AG08396 (cell line): ENCODE data around the gene CCNB1IP1.
A peak's percentile ranks its signal among the peaks of the same experiment; 100 is the strongest.
"Not testable (repeated sequence)": the region's sequence is repeated elsewhere in the genome, so short reads cannot be mapped to it uniquely, and the experiment has no call there.

Experiments used
- DNase-seq: peaks from one replicate; pipeline ENCODE4 v3.0.0; 2012; ENCODE audit warnings: low spot score, mixed read lengths

CCNB1IP1 gene

DNA sequence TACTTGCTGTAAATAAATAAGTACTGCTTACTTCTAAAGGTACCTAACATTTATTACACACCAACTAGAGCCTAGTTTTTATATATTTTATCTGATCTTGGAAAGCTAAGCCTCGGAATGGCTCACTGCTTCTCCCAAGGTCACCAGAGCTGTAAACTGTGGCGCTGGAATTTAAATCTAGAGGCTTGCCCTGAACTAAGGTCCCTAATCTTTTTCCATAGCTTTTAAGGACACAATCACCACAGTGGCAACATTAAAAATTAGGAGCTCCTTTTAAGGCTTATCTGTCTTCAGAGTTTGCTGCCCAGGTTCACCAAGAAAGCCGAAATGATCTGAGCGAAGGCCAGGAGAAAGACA is 670 bp downstream of the CCNB1IP1 start:
- no peak for DNase-seq

DNA sequence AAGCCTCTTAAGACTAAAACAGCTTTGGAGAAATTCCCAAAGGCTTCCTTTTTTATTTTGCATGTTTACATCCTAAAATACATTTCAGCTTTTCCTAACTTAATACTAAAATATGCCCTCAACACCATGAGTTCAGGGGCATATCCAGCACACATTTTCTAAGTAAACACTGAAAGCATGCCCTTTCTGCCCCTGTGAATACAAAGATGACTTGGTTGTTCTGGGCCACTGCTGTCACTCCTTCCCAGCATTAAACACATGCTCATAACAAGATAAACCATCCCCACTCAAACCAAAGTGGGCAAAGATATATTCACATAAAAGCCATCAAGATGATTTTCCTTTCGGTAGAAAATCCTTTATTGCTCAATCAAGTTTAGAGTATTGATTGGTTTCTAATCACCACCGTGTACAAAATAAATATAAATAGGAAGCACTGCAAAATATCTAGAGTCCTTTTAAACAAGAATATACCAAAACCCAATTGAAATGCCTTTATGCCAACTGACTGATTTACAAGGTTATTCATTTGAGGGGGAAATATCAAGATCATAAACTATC is 1.9 kb downstream of the CCNB1IP1 start:
- DNase-seq = no peak

DNA sequence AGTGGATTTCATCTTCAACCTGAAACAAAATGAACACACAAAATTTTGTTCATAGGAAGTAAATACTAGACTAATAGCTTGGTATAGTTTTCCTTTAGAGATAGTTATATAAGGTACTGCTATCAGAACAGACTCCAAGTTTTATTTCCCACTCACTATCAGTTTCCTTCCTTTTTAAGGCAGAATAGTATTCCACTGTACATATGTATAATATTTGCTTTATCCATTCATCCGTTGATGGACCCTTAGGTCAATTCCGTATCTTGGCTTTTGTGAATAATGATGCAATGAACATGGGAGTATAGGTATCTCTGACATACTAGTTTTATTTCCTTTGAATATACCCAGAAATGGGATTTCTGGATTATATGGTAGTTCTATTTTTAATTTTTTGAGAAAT is 3.7 kb downstream of the CCNB1IP1 start:
- DNase-seq = no peak

DNA sequence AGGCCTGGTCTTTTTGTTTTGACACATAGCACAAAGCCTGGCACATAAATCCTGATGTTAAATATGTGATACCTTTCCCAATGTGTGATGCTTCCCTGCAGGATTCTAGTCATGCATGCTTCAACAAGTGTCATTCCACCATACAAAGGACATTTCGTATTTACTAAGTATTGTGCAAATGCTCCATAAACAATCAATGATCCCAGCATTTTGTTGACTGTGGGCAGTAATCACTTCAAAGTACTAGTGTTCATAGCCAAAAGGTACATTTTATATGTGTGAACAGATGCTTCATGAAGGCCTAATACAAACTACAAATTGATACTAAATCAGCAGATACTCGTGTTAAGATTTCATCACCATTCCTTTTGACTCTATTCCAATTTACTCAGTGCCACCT is 4.4 kb downstream of the CCNB1IP1 start:
- DNase-seq = no peak

DNA sequence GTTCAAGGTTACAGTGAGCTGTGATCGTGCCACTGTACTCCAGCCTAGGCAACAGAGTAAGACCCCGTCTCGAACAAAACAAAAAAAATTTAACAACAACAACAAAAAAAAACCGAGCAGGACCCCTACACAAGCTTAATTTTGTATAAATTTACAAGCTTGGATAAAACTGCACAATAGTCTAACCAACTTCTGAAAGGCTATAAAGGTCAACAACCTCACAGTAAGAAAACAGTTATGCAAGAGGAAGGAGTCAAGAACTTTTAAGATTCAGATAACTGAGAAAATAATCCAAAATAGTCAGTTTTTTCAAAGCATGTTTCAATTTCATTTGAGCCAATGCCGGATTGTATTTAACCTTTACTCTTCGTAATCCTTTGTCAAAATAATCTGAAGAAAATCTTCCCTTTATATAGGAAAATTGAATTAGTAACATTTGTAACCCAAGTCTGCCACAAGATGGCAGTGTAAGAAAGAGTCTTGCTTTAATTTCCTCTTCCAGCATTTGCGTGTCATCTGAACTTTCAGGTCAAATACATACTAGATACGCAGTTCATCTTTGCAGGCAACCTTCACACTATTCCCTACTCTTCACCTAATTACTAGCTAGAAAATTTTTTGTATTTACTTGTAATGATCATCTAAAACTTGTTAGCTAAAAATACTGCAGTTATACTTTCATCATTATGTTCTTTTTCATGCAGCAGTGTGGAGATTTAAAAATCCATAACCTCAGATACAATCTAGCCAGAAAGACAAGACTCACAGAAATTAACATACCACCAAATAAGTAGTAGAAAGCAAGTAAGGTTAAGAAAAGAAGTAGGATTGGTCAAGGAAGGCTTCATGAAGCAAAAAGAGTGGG is 5.8 kb downstream of the CCNB1IP1 start:
- peak; percentile 47 for DNase-seq

DNA sequence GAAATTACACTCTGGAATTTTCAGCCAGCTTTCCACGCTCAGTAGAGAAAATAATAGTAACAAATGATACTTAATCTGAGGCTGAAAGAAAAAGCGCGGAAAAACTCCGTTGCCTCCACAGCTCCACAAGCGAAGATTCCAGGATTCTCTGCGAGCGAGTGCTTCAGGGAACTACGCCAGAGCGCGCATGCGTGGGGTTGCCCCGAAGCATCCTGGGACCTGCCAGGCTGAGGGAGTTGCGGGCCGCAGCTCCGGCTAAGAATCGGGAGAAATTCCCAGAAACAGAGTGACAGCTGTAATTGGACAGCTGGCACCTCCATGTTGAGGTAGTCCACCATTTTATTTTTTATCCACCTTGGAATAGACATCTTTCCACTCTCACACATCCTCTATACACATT is 15.4 kb downstream of the CCNB1IP1 start:
- no peak for DNase-seq

DNA sequence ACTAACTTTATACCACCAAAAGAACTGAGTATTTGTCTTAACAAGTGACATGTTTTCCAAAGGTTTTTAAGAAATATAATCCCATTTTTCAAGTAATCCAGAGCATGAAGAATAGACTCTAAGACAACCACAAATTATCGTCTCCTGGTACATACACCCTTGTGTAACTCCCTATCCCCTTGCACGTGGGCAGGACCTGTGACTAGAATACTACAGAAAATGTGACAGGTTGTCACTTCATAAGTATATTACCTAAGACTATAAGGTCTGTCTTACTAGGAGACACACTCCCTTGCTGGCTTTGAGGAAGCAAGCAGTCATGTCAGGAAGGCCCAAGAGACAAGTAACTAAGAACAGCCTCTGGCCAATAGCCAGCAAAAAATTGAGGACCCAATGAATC is 19.1 kb downstream of the CCNB1IP1 start:
- DNase-seq = no peak

DNA sequence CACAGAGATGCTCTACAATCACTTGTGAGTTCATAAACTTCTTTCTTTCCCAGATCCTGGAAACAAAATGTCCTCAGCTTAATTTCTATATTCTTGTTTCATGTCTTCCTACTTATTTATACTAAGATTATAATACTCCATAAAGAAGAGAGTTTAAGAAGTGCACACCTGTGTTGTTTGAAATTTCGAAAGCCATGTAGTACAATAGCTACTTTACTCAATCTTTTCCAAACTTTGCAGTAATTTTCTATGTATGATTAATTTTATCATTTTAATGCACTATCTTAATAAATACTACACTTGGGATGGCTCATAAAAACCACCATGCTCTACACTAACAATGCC is 27.0 kb downstream of the CCNB1IP1 start:
- no peak for DNase-seq

DNA sequence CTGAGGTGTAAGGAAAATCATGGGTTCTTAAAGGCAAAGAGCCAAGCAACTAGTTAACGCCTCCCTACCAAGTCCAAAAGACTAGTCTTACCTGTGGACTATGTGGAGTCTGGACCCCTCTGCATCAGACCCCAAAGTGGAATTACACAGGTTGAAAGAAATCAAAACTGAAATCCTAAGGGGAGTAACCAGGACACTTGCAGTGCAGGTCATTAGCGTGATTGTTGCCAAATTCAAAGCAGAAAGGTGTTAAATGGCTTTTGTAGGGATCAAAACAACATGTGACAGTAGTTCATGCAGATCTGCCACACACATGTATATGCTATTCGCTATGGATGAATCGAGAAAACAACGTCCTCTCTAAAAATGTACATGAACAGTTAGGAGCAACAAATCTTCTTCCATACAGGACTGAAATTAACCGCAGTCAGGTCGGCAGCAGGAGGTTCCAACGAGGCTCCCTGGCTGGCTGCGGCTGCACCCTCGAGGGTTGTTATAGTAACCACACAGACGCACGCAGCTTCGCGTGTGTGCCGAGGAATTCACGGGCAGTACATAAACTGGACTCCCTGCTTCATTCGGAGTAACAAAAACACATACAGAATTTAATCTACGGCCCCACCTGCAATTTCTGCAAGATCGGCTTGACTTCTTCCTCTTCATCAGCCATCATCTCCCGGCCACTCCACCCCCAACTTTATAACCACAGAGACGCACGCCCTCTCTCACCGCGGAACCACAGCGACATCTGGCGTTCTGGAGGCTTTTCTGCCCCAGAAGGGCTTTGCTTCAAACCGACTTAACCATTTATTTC is 27.6 kb downstream of the CCNB1IP1 start, which contains the start of gene TTC5:
Gene TTC5, minus strand, starts transcription at position 687 of the 814 bp plus-strand sequence. Its CDS starts 14 bp downstream, at position 673.
- peak; percentile 89 for DNase-seq

DNA sequence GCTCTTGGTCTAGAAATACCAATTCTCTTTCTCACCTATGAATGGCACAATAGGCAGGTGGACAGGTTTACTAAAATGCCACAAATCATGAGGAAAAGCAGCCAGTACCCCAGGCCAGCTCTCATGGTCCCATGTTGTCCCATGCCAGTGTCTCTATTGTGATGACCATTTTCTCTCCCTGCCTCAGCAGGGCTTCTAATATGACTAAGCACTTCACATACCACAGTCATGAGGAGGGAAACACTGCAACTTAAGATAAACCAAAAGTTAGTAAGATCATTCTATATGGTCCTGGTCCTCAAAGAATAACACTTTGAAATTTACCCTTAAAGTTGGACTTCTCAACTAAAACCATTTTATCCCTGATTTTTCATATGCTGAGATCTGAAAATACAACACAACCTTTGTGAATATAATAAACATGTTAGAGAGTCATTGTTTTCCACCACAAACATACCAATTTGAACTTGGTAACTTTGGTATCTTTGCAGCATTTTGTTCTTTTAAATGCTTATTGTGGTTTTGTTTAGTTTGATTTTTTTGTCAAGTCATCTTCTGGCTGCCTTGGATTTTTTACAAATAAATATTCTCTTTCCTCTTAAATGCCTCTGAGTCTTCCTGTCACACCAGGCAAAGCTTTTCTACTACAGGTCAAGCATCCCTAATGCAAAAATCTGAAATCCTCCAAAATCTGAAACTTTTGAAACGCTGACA is 30.9 kb downstream of the CCNB1IP1 start:
- DNase-seq = peak; percentile 56

DNA sequence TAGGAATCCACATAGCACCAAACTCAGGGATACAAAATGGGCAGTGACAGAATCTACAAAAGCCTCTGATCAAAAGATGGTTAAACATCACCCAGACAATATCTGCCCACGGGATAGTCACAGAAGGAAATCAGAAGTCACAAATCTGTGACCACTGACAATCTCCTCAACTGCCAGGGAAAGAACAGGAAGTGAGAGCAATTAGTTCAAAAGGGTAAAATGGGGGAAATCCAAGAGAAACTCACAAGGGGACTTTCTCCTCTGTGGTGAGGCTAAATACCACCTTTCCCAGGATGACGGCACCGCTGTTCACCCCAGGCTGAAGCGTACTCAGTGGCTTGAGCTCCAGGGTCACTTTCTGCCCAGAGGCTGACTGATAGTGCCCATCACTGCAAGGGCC is 38.0 kb downstream of the CCNB1IP1 start:
- DNase-seq = no peak

DNA sequence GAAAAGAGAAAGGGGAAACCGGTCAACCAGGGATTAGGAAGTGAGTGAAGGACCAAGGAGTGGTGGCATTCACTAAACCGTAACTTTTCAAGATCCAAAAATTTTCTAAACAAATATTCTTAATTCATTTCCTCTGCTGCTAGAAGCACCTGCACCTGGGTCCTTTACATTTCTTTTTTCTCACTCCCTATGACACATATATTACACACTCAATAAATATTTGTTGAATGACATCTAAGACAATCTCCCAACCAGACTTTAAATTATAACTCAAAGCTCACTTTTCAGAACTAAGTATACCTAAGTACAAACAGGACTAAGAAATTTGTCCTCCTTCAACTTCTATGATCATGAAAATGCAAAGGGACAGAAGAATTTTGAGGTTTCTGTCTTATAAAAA is 38.4 kb downstream of the CCNB1IP1 start:
- no peak for DNase-seq

DNA sequence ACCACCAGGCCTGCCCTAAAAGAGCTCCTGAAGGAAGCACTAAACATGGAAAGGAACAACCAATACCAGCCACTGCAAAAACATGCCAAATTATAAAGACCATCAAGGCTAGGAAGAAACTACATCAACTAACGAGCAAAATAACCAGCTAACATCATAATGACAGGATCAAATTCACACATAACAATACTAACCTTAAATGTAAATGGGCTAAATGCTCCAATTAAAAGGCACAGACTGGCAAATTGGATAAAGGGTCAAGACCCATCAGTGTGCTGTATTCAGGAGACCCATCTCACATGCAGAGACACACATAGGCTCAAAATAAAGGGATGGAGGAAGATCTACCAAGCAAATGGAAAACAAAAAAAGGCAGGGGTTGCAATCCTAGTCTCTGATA is 51.1 kb downstream of the CCNB1IP1 start:
- not testable (repeated sequence) for DNase-seq

DNA sequence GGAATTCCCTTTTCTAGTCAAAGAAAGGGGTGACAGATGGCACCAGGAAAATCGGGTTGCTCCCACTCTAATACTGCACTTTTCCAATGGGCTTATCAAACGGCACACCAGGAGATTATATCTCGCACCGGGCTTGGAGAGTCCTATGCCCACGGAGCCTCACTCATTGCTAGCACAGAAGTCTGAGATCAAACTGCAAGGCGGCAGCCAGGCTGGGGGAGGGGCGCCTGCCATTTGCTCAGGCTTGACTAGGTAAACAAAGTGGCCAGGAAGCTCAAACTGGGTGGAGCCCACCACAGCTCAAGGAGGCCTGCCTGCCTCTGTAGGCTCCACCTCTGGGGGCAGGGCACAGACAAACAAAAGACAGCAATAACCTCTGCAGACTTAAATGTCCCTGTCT is 52.8 kb downstream of the CCNB1IP1 start:
- DNase-seq = not testable (repeated sequence)

DNA sequence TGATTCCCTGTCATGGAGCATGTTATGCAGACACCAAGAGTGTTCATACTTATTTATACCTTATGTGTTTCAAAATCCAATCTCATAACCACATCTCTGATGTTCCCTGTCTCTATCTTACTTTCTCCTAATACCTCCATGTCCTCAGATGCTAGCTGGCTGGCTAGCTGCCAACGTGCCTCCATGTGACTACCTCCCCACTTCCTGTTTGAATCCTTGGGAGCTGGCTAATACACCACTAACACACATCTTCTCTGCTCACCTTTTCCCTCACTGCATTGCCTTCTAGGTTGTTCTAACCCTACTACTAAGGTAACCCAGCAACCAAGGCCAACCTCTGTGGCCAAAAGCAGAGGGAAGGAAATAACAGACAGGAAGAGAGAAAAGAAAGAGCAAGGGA is 54.7 kb downstream of the CCNB1IP1 start:
- no peak for DNase-seq

DNA sequence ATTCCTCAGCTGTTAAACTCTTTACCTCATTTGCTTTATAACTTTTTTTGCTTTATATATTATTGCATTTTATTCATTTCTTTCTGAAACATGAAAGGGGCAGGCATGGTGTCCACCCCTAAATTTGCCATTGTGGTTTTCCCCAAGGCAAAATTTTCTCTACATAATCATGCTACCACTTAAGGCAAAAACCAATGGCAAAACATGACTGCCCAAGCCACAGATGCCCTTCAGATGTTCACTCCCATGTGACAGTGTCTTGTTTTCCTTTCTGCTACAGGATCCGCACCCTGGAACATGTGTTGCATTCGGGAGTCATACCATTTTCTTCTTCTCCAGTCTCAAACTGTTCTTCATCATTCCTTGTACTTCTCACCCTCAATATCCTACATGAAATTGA is 55.7 kb downstream of the CCNB1IP1 start:
- no peak for DNase-seq

DNA sequence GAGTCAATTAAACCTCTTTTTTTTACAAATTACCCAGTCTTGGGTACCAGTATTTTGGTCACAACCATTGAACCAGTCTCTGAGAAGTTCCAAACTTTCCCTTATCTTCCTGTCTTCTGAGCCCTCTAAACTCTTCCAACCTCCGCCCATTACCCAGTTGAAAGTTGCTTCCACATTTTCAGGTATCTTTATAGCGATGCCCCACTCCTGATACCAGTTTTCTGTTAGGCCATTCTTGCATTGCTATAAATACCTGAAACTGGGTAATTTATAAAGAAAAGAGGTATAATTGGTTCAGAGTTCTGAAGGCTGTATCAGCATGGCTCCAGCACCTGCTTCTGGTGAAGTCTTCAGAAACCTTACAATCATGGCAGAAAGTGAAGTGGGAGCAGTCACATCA is 59.0 kb downstream of the CCNB1IP1 start:
- DNase-seq = no peak

DNA sequence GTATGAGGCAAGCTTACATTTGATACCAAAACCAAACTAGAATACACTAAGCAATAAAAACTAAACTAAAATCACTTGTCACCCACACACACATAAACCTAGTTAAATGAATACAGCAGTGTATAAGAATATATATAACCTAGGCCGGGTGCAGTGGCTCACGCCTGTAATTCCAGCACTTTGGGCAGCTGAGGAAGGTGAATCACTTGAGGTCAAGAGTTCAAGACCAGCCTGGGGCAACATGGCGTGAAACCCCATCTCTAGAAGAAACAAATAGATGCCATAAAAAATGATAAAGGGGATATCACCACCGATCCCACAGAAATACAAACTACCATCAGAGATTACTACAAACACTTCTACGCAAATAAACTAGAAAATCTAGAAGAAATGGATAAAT is 68.7 kb downstream of the CCNB1IP1 start:
- DNase-seq = not testable (repeated sequence)

DNA sequence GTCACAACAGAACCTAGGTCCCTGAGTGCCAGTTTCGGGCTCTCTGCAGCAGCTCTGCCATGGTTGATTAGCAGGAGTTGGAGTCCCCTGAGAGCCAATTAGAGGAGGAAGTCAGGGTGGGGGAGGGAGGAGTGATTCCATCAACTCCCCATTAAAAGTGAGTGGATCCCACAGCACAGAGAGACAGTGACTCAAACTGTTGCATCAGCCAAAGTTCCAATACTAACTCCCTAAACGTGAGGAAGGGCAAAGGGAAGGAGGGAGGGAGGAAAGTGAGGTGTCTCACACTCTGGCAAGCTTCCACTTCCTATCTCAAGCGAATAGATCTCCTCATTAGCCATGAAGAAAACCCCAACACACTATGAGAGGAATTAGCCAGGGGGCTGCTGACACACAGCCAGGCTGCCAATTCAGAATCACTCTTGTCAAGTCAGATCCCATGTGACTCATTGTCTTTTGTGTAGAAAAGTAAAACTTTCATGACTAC is 70.4 kb downstream of the CCNB1IP1 start:
- DNase-seq = peak; percentile 3
